GM18907 (cell line): ENCODE measurements around the gene NARS2.
A peak's percentile ranks its signal among the peaks of the same experiment; 100 is the strongest.
"Not testable (repeated sequence)": the region's sequence is repeated elsewhere in the genome, so short reads cannot be mapped to it uniquely, and the experiment has no call there.

Experiments
- ATAC-seq: cut with Tn5 transposase; IDR thresholded peaks from one replicate; pipeline ENCODE4 v1.9.1; 2021; ENCODE audit warnings: mild to moderate bottlenecking, moderate library complexity; ENCODE audit not compliant: unreplicated experiment

Gene NARS2

DNA sequence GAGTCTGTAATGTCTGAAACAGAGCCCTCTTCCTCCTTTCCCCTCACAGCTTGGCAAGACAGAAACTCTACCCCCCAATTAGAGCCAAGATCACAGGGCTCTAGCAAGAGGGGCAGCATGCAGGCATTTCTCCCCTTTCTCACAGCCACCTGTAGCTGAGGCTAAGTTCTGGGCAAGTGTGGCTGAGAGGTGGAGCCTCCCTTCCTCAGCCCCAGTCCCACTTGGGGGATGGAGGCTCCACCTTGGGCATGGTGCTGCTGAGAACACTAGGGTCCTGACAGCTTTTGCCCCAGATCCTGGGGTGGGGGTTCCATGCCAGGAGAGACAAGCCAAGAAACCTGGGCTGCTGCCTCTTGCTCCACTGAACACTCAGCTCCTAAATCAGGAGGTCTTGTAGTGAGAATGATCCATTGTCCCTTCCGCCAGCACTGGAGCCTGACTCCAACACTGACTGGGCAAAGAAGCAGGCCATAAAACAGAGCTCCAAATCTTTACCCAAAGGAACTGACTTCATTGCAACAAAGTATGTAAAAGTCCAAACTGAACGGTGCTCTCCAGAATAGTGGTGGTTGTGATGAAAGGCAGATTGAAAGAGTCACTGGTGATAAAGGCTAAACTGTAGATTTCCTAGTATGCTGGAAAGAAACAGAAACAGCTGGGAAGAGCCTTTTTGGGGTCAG lies 25.6 kb downstream of the NARS2 start:
- no peak for ATAC-seq

DNA sequence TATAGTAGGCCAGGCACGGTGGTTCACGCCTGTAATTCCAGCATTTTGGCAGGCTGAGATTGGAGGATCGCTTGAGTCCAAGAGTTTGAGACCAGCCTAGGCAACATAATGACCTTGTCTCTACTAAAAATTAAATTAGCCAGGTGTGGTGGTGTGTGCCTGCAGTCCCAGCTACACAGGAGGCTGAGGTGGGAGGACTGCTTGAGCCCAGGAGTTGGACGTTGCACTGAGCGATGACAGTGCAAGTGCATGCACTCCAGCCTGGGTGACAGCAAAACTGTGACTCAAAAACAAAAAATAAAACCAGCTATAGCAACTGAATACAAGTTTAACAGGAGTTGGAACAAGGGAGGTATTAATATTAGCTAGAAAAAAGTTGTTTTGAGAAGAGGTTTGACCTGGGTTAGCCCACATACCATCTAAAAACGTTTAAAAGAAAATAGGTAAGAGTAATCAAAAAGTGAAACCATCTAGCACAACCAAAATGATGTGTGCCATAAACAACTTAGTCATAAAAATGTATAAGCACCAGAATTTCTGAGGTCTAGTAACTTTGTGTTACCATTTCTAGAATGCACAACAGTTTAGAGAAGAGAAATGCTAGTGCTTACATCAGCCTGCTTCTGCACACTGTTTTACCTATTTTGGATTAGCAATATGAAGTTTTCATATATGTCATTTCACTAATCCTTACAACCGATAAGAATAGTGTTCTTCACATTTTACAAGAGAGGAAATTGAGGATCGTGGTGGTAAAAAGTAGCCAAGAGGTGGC lies 26.5 kb downstream of the NARS2 start:
- no peak for ATAC-seq

DNA sequence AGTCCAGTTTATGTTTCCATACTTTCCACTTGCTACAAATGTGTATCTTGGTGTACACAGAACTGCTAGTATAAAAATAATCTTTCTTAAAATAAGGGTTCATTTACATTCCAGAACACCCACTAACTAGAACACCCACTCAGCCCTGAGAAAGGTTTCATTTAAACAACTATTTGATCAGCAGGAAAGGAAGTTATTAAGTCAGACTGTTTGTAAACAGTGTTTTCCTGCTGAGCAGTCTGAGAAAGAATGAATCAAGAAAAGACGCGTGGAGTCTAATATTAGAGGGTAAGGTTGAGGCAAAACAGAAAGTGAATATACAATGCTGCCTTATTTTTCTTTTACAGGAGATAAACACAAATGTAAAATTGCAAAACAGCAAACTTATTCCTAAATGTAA lies 32.7 kb downstream of the NARS2 start:
- peak; percentile 45 for ATAC-seq

DNA sequence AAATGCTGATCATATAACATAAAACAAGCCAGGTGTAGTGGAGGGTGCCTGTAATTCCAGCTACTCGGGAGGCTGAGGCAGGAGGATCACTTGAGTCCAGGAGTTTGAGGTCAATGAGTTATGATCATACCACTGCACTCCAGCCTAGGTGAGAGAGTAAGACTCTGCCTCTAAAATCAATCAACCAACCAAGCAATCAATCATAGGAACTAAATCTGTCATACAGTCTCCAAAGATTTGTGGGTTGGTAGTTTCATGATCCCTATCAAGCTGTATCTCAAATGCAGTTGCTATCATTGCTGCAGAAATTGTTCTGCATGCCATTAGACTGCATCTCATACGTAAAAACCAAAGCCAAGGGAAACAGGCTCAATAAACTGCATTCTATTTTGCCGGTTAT lies 33.1 kb downstream of the NARS2 start:
- ATAC-seq, result no peak

DNA sequence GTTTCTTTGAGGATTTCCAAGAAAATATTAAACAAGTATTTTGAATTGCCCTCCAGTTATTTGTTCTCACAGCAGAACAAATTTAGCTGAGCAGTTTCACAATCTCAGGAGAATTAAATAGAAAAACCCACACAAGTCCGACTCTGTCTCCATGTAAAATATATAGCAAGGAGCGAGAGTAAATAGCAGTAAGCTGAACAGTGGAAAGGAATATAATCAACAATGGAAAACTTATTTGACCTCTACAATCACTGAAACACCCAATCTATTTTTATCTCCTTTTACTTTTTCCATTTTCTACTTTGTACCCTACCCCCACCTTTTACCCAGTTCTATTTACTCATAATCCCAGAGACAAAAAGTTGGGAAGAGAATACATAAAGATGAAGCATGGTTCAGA lies 34.4 kb downstream of the NARS2 start:
- ATAC-seq, result no peak

DNA sequence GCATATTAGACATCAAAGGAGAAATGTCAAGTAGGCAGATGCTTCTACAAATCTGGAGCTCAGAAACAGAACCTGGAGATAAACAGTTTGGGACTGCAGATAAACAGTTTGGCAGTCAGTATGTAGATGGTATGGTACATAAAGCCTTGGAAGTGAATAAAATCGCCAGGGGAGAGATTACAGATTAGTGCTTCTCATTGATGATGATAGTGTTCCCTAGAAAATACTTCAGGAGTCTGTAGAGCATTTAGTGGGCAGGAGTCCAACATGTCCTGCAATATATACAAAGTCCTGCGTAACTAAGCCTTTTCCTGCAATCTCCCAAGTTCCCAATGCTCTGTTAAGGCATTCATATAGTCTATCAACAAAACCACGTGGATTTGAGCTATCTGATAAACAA lies 35.2 kb downstream of the NARS2 start:
- ATAC-seq, result no peak

DNA sequence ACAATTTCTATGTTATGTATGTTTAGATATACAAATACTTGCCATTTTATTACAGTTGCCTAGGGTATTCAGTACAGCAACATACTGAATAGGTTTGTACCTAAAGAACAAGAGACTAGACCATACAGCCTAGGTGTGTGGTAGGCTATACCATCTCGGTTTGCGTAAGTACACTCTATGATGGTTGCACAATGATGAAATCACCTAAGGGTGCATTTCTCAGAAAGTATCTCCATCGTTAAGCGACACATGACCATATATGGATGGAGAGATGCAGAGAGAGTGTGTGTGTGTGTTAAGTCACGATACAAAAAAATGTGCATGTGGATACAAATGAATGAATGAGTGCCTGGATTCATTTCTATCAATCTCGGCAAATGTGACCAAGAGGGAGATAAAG lies 37.7 kb downstream of the NARS2 start:
- ATAC-seq, result no peak

DNA sequence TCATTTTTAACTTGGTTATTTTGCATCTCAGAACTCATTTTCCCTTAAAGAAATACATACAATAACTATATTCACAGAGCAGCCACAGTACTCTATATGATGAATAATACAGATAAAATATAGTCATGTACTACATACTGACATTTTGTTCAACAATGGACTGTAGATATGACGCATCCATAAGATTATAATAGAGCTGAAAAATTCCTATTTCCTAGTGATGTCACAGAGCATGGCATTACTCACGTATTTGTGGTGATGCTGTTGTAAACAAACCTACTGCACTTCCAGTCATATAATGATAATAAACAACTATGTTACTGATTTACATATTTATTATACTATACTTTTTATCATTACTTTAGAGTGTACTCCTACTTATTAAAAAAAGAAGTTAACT lies 38.7 kb downstream of the NARS2 start:
- no peak for ATAC-seq

DNA sequence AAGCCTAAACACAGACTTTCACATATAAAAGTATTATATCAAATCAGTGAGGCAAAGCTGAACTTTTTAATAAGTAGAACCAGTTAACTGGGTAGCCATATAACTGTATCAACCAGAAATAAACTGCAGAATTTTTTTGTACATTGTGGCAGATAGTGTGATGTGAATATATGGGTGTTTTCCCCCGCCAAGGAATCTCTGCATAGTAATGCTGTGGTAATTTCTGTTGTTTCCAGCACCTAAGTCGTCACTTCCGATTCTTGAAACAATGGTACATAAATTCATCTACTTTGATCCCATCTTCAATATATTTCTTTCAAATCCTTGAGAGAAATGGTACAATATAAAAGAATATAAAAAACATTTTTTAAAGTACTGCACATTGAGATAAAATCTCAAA lies 39.6 kb downstream of the NARS2 start:
- ATAC-seq, result peak; percentile 45

DNA sequence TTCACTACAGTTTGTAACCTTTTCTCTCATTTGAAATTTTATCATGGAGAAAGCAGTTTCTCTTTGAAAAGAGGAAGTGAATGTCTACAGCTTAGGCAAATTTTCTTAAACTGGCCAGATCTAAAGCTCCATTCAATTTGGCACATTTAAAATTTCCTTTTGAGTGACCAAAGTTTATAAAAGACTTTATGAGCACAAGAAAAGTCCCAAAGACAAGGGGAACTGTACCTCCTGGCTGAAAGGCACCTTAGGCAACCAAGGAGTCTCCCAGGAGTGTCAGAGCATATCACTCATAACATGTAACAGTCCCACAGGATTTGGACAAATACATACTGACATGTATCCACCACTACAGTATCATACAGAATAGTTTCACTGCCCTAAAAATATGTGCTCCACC lies 41.3 kb downstream of the NARS2 start:
- peak; percentile 67 for ATAC-seq

DNA sequence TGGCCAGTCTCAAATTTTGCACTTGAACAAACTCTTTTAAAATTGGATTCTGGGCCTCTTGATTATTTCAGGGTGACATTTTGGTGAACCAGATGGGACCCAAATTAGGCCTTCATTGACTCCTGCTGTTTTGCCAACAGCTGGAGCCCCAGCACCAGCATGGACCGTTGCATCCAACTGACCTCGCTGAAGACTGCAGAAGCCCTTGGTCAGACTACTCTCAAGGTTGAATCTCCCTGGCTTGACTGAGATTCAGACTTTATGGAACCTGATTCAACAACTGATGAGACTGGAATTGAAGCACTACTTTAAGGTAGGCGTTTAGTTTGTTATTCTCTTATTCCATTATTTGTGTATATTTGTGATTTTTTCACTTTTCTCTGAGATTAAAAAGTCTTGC lies 41.7 kb downstream of the NARS2 start:
- ATAC-seq, result peak; percentile 46

DNA sequence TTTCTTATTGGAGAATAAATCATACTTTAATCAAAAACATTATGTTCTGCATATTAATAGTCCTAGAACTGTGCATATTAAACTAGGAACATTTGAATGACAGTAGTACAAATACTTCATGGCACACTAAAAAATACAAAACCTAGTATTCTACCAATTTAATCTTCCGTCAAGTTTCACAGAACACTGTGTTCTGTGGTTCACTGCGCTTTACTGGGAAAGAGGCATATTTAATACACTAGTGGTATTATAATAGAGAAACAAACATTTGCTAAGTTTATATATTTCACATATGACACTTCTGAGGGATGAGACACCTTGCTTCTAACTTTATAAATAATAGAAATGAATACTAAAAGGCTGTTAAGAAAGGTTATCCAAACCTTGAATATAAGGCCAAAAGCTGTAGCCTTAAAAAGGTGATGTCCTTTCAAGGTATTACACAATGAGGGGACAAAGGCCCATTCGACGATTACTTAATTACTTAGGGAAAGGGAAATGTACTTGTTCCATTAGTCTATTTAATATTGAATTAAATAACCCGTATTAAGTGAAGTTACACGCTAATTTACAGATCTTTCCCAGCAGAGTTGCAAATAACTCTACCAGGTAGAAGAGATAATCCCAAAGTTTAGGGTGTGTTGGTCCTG lies 48.0 kb downstream of the NARS2 start:
- ATAC-seq, result no peak

DNA sequence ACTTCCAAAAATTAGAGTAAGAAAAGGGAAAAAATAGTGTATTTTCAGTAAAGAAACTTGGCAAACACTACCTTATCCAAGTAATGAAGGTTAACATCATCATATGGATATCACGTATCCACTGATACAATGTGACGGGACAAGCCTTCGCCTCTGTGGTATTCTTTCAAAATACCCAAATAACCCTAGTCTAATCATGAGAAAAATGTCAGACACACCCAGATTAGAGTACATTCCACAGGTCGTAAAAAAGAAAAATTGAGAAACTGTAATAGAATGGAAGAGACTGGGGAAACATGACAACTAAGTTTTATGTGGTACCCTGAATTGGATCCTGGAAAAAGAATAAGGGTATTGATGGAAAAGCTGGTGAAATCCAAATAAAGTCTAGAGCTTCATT lies 48.9 kb downstream of the NARS2 start:
- no peak for ATAC-seq

DNA sequence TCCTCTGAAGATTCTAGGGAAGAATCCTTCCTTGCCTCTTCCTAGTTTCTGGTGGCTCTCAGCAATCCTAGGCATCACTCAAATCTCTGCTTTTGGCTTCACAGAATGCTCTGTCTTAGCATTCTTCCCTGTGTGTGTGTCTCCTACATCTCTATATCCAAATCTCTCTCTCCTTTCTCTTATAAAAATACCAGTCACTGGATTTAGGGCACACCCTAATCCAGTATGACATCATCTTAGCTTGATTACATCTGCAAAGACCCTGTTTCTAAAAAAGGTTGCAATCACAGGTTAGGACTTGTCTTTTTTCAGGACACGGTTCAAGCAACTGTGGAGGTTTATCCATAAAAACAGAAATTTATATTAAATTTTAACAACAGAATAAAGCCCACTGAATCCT lies 54.4 kb downstream of the NARS2 start:
- ATAC-seq, result no peak

DNA sequence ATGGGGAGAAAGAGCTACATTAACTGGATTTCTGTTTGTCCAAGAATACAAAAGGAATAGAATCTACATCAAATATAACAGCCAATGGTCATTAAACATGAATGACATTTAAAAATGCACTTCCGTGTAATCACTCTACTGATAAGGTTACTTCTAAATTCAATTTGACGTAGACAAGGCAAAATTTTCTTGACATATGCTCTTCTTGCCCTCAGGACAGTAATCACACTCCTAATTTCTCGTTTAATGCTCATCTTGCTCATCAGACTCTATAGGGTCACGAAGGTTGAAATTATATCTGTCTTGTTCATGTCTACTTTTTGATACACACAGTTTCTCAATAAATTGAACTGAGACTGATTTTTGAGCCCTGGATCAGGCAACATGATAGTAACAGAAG lies 58.4 kb downstream of the NARS2 start:
- ATAC-seq, result no peak

DNA sequence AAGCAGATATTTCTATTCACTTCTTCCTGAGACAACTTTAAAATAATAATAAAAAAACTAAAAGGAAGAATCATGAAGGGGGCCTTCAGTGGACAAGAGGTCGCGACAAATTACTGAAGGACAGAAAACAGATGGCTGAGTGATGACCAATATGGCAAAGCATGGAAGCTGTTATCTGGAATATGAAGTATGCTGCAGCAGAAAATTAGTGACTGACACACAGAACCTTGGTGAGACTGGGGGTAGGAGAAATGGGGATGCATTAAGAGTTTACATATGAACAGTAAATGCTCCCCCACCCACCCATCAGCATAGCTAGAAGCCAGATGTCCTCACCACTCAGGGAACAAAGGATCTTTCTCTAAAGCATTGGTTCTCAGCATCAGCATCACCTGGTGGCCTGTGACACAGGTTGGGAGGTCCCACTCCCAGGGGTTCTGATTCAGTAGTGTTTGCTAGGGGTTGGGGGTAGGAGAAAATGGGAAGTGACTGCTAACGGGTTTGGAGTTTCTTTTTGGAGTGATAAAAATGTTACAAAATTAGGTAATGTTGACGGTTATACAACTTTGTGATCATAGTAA lies 59.7 kb downstream of the NARS2 start:
- ATAC-seq, result no peak

DNA sequence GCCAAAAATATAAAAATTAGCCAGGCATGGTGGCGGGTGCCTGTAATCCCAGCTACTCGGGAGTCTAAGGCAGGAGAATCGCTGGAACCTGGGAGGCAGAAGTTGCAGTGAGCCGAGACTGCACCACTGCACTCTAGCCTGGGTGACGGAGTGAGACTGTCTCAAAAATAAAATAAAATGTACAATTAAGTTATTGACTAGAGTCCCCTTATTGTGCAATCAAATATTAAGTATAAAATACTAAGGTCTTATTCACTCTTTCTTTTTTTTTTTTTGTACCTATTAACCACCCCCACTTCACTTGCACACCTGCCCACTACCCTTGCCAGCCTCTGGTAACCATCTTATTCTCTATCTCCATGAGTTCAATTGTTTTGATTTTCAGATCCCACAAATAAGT lies 61.6 kb downstream of the NARS2 start:
- ATAC-seq, result not testable (repeated sequence)

DNA sequence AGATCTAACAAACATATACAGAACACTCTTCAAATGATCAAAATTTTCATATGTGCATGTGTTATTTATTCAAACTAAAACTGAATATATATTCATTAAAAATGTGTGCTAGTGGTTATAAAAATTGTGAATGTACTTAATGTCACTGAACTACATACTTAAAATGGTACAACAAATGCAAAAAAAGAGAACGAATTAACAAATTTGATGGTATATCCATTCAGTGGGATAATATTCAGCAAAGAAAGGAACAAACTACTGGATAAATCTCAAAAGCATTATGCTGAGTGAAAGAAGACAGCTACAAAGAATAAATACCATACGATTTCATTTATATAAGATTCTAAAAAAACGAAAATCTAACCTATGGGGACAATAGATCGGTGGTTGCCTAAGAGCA lies 64.1 kb downstream of the NARS2 start:
- ATAC-seq, result no peak

DNA sequence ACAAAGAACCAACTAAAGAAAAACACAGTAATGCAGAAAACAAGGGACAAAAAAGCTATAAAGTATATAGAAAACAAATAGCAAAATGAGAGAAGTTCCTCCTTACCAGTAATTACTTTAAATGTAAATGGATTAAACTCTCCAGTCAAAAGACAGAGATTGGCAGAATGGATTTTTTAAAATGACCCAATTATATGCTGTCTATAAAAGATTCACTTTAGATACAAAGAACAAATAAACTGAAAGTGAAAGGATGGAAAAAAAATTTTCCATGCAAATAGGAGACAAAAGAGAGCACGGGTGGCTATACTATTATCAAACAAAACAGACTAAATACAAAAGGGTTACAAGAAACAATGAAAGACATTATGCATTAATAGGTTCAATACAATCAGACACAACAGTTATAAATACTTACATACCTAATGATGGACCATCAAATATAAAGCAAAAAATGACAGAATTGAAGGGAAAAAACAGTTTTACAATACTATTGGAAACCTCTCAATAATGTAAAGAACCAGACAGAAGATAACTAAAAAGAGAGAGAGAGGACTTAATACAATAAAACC lies 64.6 kb downstream of the NARS2 start:
- ATAC-seq, result no peak

DNA sequence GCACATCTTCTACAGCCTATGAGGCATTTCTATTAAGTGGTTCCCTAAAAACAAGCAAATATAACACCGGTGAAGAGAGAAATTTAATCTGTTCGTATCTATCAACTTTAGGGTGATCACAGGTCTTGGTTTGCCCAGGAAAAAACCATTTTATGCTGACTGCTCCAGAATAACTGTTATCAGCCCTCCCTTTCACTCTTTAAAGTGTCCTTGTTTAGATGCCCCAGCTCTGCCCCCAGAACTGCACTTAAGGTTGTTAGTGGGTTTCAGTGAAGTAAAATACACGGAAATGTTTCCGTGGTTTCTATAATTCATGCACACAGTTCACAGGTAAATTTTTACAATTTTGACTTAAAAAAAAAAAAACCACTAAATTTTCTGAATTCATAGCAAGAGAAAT lies 70.0 kb downstream of the NARS2 start:
- ATAC-seq, result no peak

DNA sequence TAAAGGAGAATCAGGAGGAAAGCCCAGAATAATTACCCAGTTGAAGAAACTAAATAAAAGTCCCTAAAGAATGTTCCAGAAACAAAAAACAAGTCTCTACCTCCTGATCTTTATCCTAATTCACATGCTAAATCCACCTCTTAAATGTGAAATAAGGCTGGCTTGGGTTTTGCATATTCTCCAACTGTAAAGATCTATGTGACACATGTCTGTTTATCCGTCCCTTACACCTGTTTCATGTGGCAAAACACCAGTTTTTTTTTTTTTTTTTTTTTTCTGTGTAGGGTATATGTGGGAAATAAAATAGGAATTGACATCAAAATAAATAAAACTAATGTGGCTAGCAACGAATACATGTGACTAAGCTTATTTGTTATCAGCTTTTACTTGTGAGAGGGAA lies 70.5 kb downstream of the NARS2 start:
- no peak for ATAC-seq

DNA sequence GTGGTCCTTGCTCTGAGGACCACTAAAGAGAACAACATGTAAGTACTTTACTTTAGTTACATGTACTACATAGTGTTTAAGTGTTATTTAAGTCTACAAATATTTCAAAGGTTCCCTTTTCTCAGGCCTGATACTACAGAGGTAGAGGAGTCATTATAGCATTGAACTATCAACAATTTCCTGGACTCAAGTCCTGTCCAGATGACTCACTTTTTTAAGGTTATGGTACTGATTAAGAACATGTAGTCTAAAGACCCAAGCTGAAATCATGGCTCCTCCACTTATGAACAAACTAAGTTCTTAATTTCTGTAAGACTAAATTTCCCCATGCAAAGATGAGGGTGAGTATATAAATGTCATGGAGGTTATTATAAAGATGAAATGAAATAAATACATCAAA lies 74.7 kb downstream of the NARS2 start:
- no peak for ATAC-seq
